ENCODE measurements around the gene NUCB2. TPM values are rescaled to one million over a fixed set of nuclear protein-coding genes. Genes with fewer than 3 reads are reported as not detected.

Gene NUCB2
- total and polyA plus RNA-seq, 10 of the 15 experiments (the other 5 are each of a cell fraction or from before 2014, with no cell fraction given): 16.0 to 74.1 (median 52.1) TPM

DNA sequence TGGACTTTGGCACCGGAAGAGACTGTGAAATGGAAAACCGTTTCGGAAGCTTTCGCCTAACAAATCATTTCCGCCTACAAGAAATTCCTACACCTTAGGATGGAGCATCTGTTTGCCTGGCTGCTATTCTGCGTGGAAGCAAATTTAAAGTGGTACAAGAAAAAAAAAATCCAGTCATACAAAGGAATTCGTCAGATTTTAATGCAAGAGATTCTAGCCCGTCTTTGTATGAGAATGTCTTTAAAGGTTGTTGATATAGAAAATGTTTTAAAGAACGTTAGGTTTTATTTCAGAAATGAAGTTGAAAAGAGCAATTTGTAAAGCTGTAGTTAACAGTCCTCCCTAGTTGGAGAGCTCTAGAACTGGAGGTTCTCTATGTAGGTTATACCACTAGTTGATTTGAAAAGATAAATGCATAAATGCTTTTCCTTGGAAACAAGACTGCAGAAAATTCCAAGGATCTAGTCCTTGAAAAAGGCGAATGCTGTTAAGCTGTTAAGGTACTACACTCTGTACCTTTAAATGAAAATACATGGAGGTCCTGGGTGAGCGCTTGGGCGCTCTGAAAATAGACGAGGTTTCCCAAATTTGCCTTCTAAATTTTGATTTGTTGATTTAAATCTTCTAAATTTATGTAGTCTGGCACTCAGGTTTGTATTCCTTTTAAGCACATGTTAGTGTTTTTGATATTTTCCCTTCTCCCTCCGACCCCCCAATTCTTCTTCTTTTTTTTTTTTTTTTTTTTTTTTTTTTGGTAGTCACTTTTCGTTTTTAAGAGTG is 77.5 kb downstream of the NUCB2 start:
- intact Hi-C loops (cut with micrococcal nuclease; ENCODE audit: unreplicated experiment): no loop called here
- H3K4me1 ChIP-seq (ENCODE audit: control insufficient read depth, insufficient read depth, low read length): peaks cover 12% of the 10 kb centered on the region
- ChIA-PET SMC1A (ENCODE audit: uncharacterized antibody, unreplicated experiment) (interaction anchor here (1.2 to 2.2 kb wide), 5 partner anchors 9 to 131 kb away, joined by 3 to 15 read pairs (median 3); no protein-coding TSS in a partner anchor), CTCF (interaction anchor here (0.6 to 2.8 kb wide), 10 partner anchors 9 to 144 kb away, joined by 3 to 14 read pairs (median 4); no protein-coding TSS in a partner anchor), RAD21 (ENCODE audit: unreplicated experiment) (interaction anchor here (0.6 to 1.2 kb wide), 5 partner anchors 118 to 445 kb away, joined by 3 to 5 read pairs (median 4); no protein-coding TSS in a partner anchor), POLR2A (interaction anchor here (0.7 kb wide), 1 partner anchor 20 kb away, joined by 4 read pairs; no protein-coding TSS in a partner anchor)
- no peak for ATAC-seq
- WGBS (ENCODE audit: insufficient coverage, insufficient replicate concordance, low lambda C conversion rate, missing lambda C conversion rate): 12% methylated on average over 14 of the region's 15 CpGs
- DNase-seq (ENCODE audit: low read depth, low spot score): no peak
- H3K4me2 ChIP-seq (ENCODE audit: control insufficient read depth, insufficient read depth): peak overlapping the region; percentile 98
- peaks cover 8 to 11% of the 10 kb centered on the region in 2 experiments; a peak in 3 of 4 replicates for H3K27me3 ChIP-seq (replicated peaks in 1 of 2; ENCODE audit: control insufficient read depth in 2 of 2, insufficient read depth in 2 of 2, low read length in 1 of 2)
- H3K4me3 ChIP-seq: peak overlapping the region; percentile 68
- peak overlapping the region; percentile 61 for H2AFZ ChIP-seq (ENCODE audit: control insufficient read depth, low read depth, low read length)
- no peak overlapping the region for H3K27ac ChIP-seq (ENCODE audit: control insufficient read depth, insufficient read depth)
- in situ Hi-C loops (cut with MboI): no loop called here
- H3K36me3 ChIP-seq (ENCODE audit: control insufficient read depth in 2 of 2, insufficient read depth in 2 of 2, low read length in 1 of 2): no peaks in the 10 kb centered on the region
- no peak for TF ChIP-seq SMAD5 (IDR thresholded peaks at IDR 0.05; ENCODE audit: low read depth)
- 0 out of 2 replicates have a peak, but pooled peaks have one; percentile 7 for TF ChIP-seq ZNF384 (IDR thresholded peaks at IDR 0.05; ENCODE audit: borderline replicate concordance, low read depth, low read length)
- TF ChIP-seq BMI1 (IDR thresholded peaks at IDR 0.05; ENCODE audit: borderline replicate concordance): peak; percentile 7; the same call in 1 of the 2 replicates
- H4K20me1 ChIP-seq (ENCODE audit: control insufficient read depth, insufficient read depth): no peaks in the 10 kb centered on the region
- no TSS peak for BruUV-seq (replicated peaks)
- no peaks in the 10 kb centered on the region; the same call in 2 of the 3 replicates for H3K9me3 ChIP-seq (replicated peaks; ENCODE audit: control insufficient read depth, insufficient read depth, low read length)
- FAIRE-seq: no peak
- H3K79me2 ChIP-seq (ENCODE audit: control insufficient read depth, insufficient read depth, low read length): no peaks in the 10 kb centered on the region
- 0 out of 2 replicates have a peak overlapping the region, but pooled peaks have one; percentile 11 for H3K9ac ChIP-seq (ENCODE audit: control insufficient read depth, insufficient read depth, low read length)

DNA sequence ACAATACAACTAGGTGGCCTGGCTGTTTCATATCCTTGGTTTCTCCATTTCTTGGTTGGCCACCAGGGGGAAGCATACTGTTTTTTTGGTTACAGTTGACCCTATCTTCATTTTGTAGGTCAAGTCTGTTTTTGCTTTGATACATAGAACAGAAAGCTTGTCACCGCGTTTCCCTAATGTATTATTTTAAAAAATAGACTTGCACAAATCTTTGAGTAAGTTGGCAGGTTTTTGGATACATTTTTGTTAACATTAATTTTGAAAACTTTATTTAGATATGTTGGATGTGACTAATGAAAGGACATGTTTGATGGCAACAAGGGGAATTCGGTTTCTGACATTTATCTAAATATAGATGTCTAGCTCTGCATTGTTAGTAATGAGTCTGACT is 78.1 kb downstream of the NUCB2 start:
- ChIA-PET CTCF (interaction anchor here (0.8 to 2.8 kb wide), 12 partner anchors 10 to 145 kb away, joined by 3 to 14 read pairs (median 4); no protein-coding TSS in a partner anchor), RAD21 (ENCODE audit: unreplicated experiment) (interaction anchor here (0.6 to 0.9 kb wide), 3 partner anchors 118 to 445 kb away, joined by 4 to 5 read pairs (median 5); no protein-coding TSS in a partner anchor)
- no TSS peak for BruUV-seq (replicated peaks)
- TF ChIP-seq SMC3 (IDR thresholded peaks at IDR 0.05; ENCODE audit: borderline replicate concordance, low read length) (peak; percentile 44; the same call in 1 of the 2 replicates), RAD21 (IDR thresholded peaks at IDR 0.05; ENCODE audit: insufficient read depth, low read depth, low read length) (peak; percentile 28; the same call in 1 of the 2 replicates), SIN3A (IDR thresholded peaks at IDR 0.05; ENCODE audit: low read depth, low read length) (no peak)
- TF ChIP-seq, protein P1, sequence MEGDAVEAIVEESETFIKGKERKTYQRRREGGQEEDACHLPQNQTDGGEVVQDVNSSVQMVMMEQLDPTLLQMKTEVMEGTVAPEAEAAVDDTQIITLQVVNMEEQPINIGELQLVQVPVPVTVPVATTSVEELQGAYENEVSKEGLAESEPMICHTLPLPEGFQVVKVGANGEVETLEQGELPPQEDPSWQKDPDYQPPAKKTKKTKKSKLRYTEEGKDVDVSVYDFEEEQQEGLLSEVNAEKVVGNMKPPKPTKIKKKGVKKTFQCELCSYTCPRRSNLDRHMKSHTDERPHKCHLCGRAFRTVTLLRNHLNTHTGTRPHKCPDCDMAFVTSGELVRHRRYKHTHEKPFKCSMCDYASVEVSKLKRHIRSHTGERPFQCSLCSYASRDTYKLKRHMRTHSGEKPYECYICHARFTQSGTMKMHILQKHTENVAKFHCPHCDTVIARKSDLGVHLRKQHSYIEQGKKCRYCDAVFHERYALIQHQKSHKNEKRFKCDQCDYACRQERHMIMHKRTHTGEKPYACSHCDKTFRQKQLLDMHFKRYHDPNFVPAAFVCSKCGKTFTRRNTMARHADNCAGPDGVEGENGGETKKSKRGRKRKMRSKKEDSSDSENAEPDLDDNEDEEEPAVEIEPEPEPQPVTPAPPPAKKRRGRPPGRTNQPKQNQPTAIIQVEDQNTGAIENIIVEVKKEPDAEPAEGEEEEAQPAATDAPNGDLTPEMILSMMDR (IDR thresholded peaks at IDR 0.05 in 2 of 3, conservative IDR thresholded peaks at IDR 0.05 in 1 of 3; ENCODE audit: control insufficient read depth in 2 of 3, extremely low read depth in 1 of 3, insufficient read depth in 1 of 3, low read depth in 3 of 3, low read length in 3 of 3): peak; percentile 49 to 65 (median 53)
- TF ChIP-seq, protein P2, sequence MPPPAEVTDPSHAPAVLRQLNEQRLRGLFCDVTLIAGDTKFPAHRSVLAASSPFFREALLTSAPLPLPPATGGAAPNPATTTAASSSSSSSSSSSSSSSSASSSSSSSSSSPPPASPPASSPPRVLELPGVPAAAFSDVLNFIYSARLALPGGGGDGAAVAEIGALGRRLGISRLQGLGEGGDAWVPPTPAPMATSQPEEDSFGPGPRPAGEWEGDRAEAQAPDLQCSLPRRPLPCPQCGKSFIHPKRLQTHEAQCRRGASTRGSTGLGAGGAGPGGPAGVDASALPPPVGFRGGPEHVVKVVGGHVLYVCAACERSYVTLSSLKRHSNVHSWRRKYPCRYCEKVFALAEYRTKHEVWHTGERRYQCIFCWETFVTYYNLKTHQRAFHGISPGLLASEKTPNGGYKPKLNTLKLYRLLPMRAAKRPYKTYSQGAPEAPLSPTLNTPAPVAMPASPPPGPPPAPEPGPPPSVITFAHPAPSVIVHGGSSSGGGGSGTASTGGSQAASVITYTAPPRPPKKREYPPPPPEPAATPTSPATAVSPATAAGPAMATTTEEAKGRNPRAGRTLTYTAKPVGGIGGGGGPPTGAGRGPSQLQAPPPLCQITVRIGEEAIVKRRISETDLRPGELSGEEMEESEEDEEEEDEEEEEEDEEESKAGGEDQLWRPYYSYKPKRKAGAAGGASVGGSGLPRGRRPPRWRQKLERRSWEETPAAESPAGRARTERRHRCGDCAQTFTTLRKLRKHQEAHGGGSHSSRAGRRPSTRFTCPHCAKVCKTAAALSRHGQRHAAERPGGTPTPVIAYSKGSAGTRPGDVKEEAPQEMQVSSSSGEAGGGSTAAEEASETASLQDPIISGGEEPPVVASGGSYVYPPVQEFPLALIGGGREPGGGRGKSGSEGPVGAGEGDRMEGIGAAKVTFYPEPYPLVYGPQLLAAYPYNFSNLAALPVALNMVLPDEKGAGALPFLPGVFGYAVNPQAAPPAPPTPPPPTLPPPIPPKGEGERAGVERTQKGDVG (CRISPR knock-in tag; IDR thresholded peaks at IDR 0.05): no peak

More for the DNA sequence above, 78.1 kb downstream of the NUCB2 start:
- DNase-seq (ENCODE audit: low read depth, low spot score) (peak; percentile 25), ATAC-seq (peak; percentile 81), FAIRE-seq (no peak)
- Histone ChIP-seq H3K4me3 (no peak overlapping the region), H3K27ac (ENCODE audit: control insufficient read depth, insufficient read depth) (no peak overlapping the region), H3K27me3 (replicated peaks in 1 of 2; ENCODE audit: control insufficient read depth in 2 of 2, insufficient read depth in 2 of 2, low read length in 1 of 2) (peaks cover 8 to 11% of the 10 kb centered on the region in 2 experiments; a peak in 3 of 4 replicates), H2AFZ (ENCODE audit: control insufficient read depth, low read depth, low read length) (no peak overlapping the region), H3K4me2 (ENCODE audit: control insufficient read depth, insufficient read depth) (no peak overlapping the region), H3K36me3 (ENCODE audit: control insufficient read depth in 2 of 2, insufficient read depth in 2 of 2, low read length in 1 of 2) (no peaks in the 10 kb centered on the region), H3K4me1 (ENCODE audit: control insufficient read depth, insufficient read depth, low read length) (peaks cover 12% of the 10 kb centered on the region), H3K79me2 (ENCODE audit: control insufficient read depth, insufficient read depth, low read length) (no peaks in the 10 kb centered on the region), H3K9me3 (replicated peaks; ENCODE audit: control insufficient read depth, insufficient read depth, low read length) (no peaks in the 10 kb centered on the region; the same call in 2 of the 3 replicates), H4K20me1 (ENCODE audit: control insufficient read depth, insufficient read depth) (no peaks in the 10 kb centered on the region), H3K9ac (ENCODE audit: control insufficient read depth, insufficient read depth, low read length) (no peak overlapping the region)
- intact Hi-C loops (cut with micrococcal nuclease; ENCODE audit: unreplicated experiment): no loop called here
- 1% methylated on average over 3 of the region's 3 CpGs for WGBS (ENCODE audit: insufficient coverage, insufficient replicate concordance, low lambda C conversion rate, missing lambda C conversion rate)
- ChIA-PET SMC1A (ENCODE audit: uncharacterized antibody, unreplicated experiment) (interaction anchor here (1.2 to 2.2 kb wide), 5 partner anchors 10 to 132 kb away, joined by 3 to 15 read pairs (median 3); no protein-coding TSS in a partner anchor), POLR2A (interaction anchor here (0.7 kb wide), 1 partner anchor 20 kb away, joined by 4 read pairs; no protein-coding TSS in a partner anchor)
- in situ Hi-C loops (cut with MboI): no loop called here

All from GM12878 (cell line).